ENCODE results near the gene ENHO.

The ENHO gene

DNA sequence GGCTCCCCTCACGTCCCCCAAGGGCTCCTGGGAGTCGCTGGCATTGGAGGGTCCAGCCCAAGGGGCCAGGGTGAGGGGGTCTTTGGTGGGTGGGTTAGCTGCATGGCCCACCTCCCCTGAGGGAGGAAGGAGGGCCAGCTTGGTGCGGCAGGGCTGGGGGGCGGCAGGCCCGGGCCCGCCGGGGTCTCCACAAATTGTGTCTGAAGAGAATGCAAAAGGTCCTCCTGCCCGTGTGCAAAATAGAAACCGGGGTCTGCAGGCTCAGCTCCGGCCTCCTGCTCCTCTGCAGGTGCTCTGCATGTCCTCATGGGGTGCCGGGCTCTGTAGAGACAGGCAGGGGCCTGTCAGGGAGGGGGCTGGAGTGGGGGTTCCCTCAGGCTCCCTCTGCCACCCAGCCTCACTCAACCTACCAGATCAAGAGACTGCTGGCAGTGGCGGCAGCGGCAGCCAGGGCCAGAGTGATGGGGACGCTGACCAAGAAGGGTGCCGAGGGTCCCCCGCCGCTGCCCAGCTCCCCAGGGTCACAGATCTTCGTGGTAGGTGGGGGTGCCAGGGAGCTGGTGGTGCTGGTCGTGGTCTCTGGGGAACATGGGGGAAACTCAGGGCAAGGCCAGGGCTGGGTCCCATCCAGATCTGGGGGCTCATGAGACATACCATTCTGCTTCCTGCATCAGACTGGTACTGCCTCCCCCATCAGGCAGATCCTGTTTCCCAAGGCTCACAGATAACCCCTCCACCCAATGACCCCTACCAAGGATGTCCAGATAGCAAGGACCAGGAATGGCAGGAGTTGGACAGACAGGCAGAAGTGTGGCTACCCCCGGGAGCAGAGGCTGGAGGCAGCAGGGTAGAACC, 29.2 kb upstream of the ENHO start:
- Mint-ChIP-seq H3K27ac (no peak overlapping the region), H3K9me3 (no peaks in the 10 kb centered on the region), H3K4me1 (ENCODE audit: low read depth) (no peaks in the 10 kb centered on the region), H3K36me3 (ENCODE audit: low read depth) (no peaks in the 10 kb centered on the region), H3K4me3 (no peak overlapping the region), H3K27me3 (peaks cover 24% of the 10 kb centered on the region)
- intact Hi-C loops (cut with micrococcal nuclease), result no loop called here

DNA sequence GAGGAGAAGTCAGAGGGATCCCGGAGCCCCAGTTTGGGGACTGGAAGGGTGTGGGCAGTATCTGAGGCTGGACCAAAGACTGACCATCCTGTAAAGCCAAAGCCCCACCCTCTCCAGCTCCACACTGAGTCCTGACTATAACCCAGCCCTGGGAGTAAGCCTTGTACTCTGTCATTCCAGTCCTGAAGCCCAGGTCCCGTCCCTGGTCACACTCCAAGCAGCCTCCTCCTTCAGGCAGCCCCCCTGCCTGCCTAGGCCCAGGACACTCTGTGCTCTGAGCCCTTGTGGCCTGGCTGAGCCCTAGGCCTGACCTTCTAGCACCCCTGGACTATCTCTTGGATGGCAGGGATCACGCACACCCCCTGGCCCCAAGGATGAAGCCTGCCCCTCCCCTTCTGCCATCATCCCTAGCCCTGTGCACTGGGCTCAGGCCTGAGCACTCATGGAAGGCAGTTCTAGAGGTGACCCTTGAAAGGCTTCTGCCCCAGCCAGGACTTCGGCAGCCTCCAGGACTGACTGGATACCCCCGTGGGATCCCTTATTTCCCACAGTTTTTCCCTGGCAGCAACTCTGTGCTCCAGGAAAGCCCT, 28.0 kb upstream of the ENHO start:
- intact Hi-C loops (cut with micrococcal nuclease), result no loop called here
- Mint-ChIP-seq H3K27me3 (peaks cover 32% of the 10 kb centered on the region), H3K27ac (no peak overlapping the region), H3K4me3 (no peak overlapping the region), H3K36me3 (ENCODE audit: low read depth) (no peaks in the 10 kb centered on the region), H3K9me3 (no peaks in the 10 kb centered on the region), H3K4me1 (ENCODE audit: low read depth) (no peaks in the 10 kb centered on the region)

DNA sequence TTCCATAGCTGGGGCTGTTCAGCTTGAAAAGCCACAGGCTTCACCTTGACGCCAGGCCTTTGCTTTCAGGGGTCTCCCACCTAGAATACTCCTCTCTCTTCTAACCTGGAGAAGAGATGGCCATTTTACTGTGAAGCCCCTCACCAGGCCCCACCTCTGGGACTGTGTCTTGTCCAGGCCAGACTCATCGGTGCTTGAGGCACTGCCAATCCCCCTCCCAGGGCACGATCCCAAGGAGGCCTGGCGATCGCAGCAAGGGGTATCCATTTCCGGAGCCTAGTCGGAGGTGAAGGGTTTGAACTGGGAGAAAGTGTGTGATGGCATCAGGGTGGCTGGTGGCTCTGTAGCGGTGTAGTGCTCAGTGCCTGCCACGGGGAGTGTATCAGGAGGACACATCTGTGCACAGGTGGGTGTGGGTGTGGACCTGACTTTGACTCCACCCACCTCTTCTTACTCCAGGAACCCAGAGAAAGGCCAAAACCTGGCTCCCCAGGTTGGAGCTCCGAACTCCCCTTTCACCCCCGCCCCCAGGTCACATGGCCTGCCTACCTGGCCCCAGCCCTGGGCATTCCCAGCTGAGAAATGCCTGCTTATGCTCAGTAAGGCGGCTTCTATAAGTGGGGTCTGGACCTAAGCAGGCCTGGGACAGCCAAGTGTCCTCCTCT, 27.4 kb upstream of the ENHO start:
- intact Hi-C loops (cut with micrococcal nuclease), result no loop called here
- H3K27me3 Mint-ChIP-seq, result peaks cover 38% of the 10 kb centered on the region
- H3K4me1 Mint-ChIP-seq (ENCODE audit: low read depth), result no peaks in the 10 kb centered on the region
- H3K4me3 Mint-ChIP-seq, result no peak overlapping the region
- no peaks in the 10 kb centered on the region for H3K36me3 Mint-ChIP-seq (ENCODE audit: low read depth)
- no peak overlapping the region for H3K27ac Mint-ChIP-seq
- no peaks in the 10 kb centered on the region for H3K9me3 Mint-ChIP-seq

DNA sequence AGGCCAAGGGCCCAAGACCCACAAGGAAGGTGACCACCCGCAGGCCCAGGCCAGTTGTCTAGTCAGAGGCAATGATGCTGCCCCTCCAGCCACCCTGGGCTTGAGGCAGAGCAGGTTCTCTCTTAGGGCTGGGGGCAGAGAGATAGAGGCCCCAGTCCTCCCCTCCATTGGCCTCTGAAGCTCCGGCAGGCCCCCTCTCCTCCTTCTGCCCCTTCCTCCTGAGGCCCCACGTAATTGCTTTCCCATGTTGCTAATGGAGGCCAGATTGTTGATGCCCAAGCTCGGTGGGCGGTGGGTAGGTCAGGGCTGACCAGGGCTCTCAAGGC, 26.6 kb upstream of the ENHO start:
- no peaks in the 10 kb centered on the region for H3K36me3 Mint-ChIP-seq (ENCODE audit: low read depth)
- intact Hi-C loops (cut with micrococcal nuclease), result loop anchor here (2.0 to 10.0 kb wide), 2 partner anchors 41 to 145 kb away; no protein-coding TSS in a partner anchor
- H3K4me3 Mint-ChIP-seq, result no peak overlapping the region
- H3K27me3 Mint-ChIP-seq, result peaks cover 35% of the 10 kb centered on the region
- no peaks in the 10 kb centered on the region for H3K9me3 Mint-ChIP-seq
- H3K4me1 Mint-ChIP-seq (ENCODE audit: low read depth), result no peaks in the 10 kb centered on the region
- H3K27ac Mint-ChIP-seq, result no peak overlapping the region

DNA sequence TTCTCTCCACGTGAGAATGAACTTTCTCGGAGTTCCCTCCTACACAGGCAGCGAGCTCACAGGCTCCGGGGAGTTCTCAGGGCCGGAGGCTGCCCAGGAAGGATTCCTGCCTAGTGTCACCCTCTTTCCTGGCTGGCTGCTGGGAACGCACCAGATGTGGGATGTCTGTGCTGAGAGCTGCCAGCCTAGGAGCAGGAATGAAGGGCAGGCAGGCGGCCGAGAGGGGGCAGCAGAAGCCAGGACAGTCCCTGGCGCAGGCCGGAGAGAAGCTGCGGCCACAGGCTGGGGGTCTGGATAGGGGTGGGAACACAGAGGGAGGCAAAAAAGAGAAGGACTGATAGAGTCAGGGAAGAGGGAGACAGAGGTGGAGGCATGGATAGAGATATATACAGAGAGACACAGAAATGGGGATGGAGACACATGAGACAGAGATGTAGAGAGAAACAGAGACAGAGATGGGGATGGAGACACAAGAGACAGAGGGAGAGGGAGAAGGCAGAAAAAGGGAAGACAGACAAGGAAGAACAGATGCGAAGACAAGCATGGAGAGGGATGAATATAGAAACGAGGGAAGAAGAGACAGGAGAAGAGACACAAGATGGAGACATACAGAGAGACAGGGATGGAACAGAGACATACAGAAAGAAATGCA, 25.3 kb upstream of the ENHO start:
- Mint-ChIP-seq H3K9me3 (no peaks in the 10 kb centered on the region), H3K27ac (no peak overlapping the region), H3K27me3 (peaks cover 37% of the 10 kb centered on the region), H3K36me3 (ENCODE audit: low read depth) (no peaks in the 10 kb centered on the region), H3K4me3 (no peak overlapping the region), H3K4me1 (ENCODE audit: low read depth) (no peaks in the 10 kb centered on the region)
- intact Hi-C loops (cut with micrococcal nuclease), result loop anchor here (1.0 to 10.0 kb wide), 5 partner anchors 43 to 143 kb away; no protein-coding TSS in a partner anchor

DNA sequence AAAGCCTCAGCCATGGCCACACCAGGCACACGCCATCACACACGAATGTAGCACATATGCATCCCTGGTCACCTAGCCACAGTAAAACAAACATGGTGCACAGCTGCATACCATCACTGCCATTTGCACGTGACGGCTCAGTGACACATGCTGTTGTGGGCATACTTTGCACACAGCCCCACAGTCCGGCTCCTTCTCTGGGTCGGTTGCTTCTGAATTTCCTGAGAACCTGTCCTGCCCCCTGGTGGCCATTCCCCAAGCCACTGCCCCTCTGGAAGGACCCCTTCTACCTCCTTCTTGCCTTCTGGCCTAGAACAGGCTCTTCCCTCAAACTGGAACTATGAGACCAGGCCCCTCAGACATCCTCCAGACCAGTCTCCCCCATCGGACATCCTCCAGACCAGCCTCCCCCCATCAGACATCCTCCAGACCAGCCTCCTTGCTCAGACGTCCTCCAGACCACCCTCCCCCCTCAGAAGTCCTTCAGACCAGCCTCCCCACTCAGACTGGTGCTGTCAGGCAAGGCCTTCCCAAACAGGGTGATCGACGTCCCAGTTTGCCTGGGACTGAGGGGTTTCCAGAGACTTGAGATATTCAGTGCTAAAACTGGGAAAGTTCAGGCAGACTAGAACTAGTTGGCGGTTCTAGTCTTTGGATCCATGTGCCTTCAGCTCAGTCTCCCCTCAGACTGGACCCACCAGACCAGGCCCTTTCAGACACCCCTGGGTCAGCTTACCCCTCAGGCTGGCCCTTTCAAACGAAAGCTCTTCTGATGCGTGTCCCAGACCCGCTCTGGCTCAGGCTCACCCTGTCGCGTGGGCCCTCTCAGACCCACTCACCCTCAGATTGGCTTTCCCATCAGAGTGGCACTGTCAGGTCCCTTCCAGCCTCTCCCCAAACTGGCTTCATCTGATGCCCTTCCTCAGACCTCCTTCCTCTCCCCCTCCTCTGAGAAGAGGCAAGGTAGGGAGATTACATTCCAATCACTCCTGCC, 24.3 kb upstream of the ENHO start:
- Mint-ChIP-seq H3K27ac (no peak overlapping the region), H3K27me3 (peaks cover 38% of the 10 kb centered on the region), H3K4me1 (ENCODE audit: low read depth) (no peaks in the 10 kb centered on the region), H3K4me3 (no peak overlapping the region), H3K36me3 (ENCODE audit: low read depth) (no peaks in the 10 kb centered on the region), H3K9me3 (no peaks in the 10 kb centered on the region)
- intact Hi-C loops (cut with micrococcal nuclease), result loop anchor here (1.0 to 10.0 kb wide), 3 partner anchors 88 to 142 kb away; no protein-coding TSS in a partner anchor

DNA sequence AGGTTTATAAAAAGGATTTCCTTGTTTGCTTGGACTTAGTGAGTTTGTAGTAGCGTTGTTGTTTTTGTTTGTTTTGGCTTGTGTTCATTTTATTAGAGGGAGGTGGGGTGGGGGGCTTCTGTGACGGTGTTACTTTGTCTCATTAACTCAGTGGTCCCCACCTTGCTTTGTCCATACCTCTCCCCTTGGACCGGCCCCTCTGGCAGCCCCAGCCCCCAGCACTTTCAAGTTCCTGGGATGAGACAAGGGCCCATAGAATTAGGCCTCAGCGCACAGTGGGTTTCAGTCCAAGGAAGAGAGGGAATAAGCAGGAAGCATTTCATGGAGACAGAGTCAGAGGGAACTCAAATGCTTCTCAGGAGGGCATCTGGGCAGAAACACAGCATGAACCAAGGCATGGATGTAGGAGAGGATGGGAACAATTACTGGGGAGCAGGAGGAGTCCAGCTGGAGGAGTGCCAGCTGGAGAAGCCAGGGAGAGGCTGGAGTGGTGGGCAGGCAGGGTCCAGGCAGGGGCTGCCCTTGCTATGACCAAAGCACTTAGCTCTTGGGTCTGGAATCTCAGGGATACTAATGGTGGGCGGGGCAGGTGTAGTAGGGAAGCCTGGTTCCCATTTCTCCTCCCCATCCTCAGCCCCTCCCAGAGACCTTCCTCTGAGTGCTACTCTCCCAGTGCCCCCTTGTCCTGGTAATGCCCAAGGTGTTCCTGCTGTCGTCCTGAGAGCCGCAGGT, 23.5 kb upstream of the ENHO start:
- Mint-ChIP-seq H3K4me3 (no peak overlapping the region), H3K36me3 (ENCODE audit: low read depth) (no peaks in the 10 kb centered on the region), H3K27me3 (peaks cover 41% of the 10 kb centered on the region), H3K9me3 (no peaks in the 10 kb centered on the region), H3K4me1 (ENCODE audit: low read depth) (peaks cover 4% of the 10 kb centered on the region), H3K27ac (no peak overlapping the region)
- intact Hi-C loops (cut with micrococcal nuclease), result loop anchor here (2.0 to 10.0 kb wide), 2 partner anchors 89 to 141 kb away; no protein-coding TSS in a partner anchor

DNA sequence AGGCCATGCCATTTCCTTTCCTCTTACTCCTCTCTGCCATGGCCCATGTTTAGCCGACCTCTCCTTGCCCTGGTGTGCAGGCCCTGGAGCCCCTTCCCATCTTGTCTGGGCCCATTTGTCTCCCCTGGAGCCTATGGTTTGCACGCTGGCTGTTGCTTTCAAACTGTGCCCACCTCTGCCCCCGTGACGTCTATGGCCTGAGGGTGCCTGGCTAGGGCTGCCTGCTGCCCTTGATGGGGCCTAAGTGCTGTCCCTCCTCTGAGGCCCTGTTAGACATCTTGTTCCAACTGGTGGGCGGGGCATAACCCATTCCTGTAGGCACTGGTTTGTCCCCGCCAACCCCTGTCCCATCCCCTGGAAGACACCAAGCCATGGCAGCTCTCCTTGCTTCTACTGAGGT, 22.7 kb upstream of the ENHO start:
- no peaks in the 10 kb centered on the region for H3K36me3 Mint-ChIP-seq (ENCODE audit: low read depth)
- H3K4me1 Mint-ChIP-seq (ENCODE audit: low read depth), result peaks cover 12% of the 10 kb centered on the region
- H3K9me3 Mint-ChIP-seq, result no peaks in the 10 kb centered on the region
- intact Hi-C loops (cut with micrococcal nuclease), result loop anchor here (10.0 kb wide), 1 partner anchor 141 kb away; no protein-coding TSS in a partner anchor
- H3K4me3 Mint-ChIP-seq, result no peak overlapping the region
- no peak overlapping the region for H3K27ac Mint-ChIP-seq
- H3K27me3 Mint-ChIP-seq, result peaks cover 45% of the 10 kb centered on the region

DNA sequence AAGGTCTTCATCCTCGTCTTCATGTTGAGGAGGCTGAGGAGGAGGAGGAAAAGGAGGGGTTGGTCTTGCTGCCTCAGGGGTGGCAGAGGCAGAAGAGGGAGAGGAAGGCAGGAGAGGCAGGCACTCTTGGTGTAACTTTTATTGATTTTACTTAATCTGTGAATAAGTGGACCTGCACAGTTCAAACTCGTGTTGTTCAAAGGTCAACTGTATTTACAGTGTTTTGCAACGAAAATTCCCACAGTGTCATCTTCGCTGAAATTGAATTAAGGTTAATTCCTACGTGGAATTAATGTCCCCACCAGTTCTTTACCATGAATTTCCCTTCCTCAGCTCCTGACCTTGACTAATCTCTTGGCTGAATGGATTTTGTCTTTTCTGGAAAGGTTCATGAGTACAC, 21.2 kb upstream of the ENHO start:
- Mint-ChIP-seq H3K36me3 (ENCODE audit: low read depth) (no peaks in the 10 kb centered on the region), H3K9me3 (no peaks in the 10 kb centered on the region), H3K27ac (no peak overlapping the region), H3K4me1 (ENCODE audit: low read depth) (peaks cover 12% of the 10 kb centered on the region), H3K27me3 (peaks cover 49% of the 10 kb centered on the region), H3K4me3 (no peak overlapping the region)
- intact Hi-C loops (cut with micrococcal nuclease), result loop anchor here (10.0 kb wide), 1 partner anchor 139 kb away; no protein-coding TSS in a partner anchor

DNA sequence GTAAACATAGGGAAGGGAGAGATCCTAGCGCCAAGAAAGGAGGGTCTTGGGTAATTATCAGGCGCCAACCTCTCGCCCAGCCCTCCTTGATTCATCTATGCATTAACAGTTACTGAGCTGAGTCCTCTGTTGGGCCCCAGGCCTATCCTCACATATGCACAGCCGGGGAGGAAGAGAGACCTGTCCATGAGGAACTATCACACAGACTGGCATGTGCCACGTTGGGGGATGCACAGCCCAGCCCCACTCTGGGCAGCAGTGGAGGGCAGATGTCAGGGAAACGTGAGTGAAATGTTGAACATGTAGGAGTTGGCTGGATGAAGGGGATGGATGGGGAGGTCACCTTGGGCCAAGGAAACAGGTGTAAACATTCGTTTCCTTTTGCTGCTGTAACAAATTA, 18.8 kb upstream of the ENHO start:
- Mint-ChIP-seq H3K4me3 (no peak overlapping the region), H3K27me3 (peaks cover 42% of the 10 kb centered on the region), H3K4me1 (ENCODE audit: low read depth) (peaks cover 12% of the 10 kb centered on the region)

DNA sequence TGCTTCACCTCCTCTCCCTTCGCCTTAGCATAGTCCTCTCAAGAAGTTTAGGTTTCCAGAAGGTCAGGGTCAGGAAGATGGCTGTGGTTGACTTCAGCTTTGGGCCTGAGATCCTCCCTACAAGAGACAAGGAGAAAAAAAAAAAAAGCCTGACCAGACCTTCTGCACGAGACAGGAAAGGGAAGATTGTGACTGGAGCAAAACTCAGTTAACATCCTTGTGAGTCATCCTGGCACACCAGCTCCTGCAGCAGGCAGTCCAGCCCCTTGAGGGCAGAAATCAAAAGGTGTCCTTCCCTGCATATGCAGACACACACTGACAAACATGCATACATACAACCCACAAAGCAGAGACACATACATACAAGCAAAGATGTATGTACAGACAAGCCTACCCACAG, 18.0 kb upstream of the ENHO start:
- intact Hi-C loops (cut with micrococcal nuclease), result loop anchor here (10.0 kb wide), 1 partner anchor 136 kb away; no protein-coding TSS in a partner anchor
- no peaks in the 10 kb centered on the region for H3K36me3 Mint-ChIP-seq (ENCODE audit: low read depth)
- H3K9me3 Mint-ChIP-seq, result no peaks in the 10 kb centered on the region
- H3K27me3 Mint-ChIP-seq, result peaks cover 40% of the 10 kb centered on the region
- H3K4me3 Mint-ChIP-seq, result no peak overlapping the region
- no peak overlapping the region for H3K27ac Mint-ChIP-seq
- H3K4me1 Mint-ChIP-seq (ENCODE audit: low read depth), result peaks cover 15% of the 10 kb centered on the region

More for the DNA sequence above, 18.8 kb upstream of the ENHO start:
- no peaks in the 10 kb centered on the region for H3K9me3 Mint-ChIP-seq
- no peaks in the 10 kb centered on the region for H3K36me3 Mint-ChIP-seq (ENCODE audit: low read depth)
- no peak overlapping the region for H3K27ac Mint-ChIP-seq
- intact Hi-C loops (cut with micrococcal nuclease), result loop anchor here (10.0 kb wide), 1 partner anchor 137 kb away; no protein-coding TSS in a partner anchor

DNA sequence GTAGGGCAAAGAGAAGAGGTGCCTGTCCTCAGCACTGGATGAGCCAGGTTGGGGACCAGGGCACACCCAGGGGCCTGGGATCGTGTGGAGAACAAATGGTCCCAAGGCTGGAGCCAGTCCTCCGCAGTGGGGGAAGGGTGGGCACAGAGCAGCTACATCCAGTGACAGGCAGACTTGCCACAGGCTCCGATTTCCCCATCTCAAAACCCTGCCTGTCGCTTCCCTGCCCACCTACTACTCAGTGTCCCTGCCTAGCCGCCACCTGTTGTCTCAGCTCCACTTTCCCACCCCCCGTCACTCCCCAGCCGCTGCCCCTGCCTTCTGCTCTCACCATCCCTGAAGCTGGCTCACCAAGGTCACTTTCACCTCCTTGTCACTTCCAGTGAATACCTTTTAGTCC, 13.9 kb upstream of the ENHO start:
- Mint-ChIP-seq H3K4me1 (ENCODE audit: low read depth) (peaks cover 23% of the 10 kb centered on the region), H3K27me3 (peaks cover 45% of the 10 kb centered on the region), H3K9me3 (no peaks in the 10 kb centered on the region), H3K36me3 (ENCODE audit: low read depth) (no peaks in the 10 kb centered on the region), H3K4me3 (no peak overlapping the region), H3K27ac (no peak overlapping the region)
- intact Hi-C loops (cut with micrococcal nuclease), result no loop called here
